Suprapubic skin (tissue), 4 donors: ENCODE results near the gene ZC3HAV1. TPM values are rescaled to one million over a fixed set of nuclear protein-coding genes. Genes with fewer than 3 reads are reported as not detected.

Source experiments
- DNase-seq, 2 donors: peaks; one replicate each; pipeline ENCODE4 v3.0.0-alpha.2; 2019; ENCODE audit warnings: low spot score in 2 of 2
- H3K27ac ChIP-seq: fragments of 200-600 bp; sonication (generic); one replicate; pipeline ENCODE4 v1.5.1; 2019
- H3K27me3 ChIP-seq: fragments of 200-600 bp; sonication (generic); one replicate; pipeline ENCODE4 v1.5.1; 2019
- H3K36me3 ChIP-seq: fragments of 200-600 bp; sonication (generic); one replicate; pipeline ENCODE4 v1.5.1; 2019
- H3K4me1 ChIP-seq: fragments of 200-600 bp; sonication (generic); one replicate; pipeline ENCODE4 v1.5.1; 2019
- H3K4me3 ChIP-seq: fragments of 200-600 bp; sonication (generic); one replicate; pipeline ENCODE4 v1.5.1; 2019; ENCODE audit warnings: mild to moderate bottlenecking
- H3K9me3 ChIP-seq: fragments of 200-600 bp; sonication (generic); one replicate; pipeline ENCODE4 v1.5.1; 2019
- EP300 ChIP-seq: sonication (generic); formaldehyde crosslinking; IDR thresholded peaks from one replicate; pipeline ENCODE4 v1.6.1; 2017; ENCODE audit warnings: antibody characterized with exemption
- POLR2A ChIP-seq, 2 donors: fragments of 450-650 bp; IDR thresholded peaks; one replicate each; pipeline ENCODE4 v1.6.1; 2017; ENCODE audit warnings: antibody characterized with exemption in 2 of 2, mild to moderate bottlenecking in 2 of 2, moderate library complexity in 2 of 2
- POLR2AphosphoS5 ChIP-seq, 3 donors: sonication (generic); formaldehyde crosslinking; IDR thresholded peaks; one replicate each; pipeline ENCODE4 v1.6.1; 2017; ENCODE audit warnings: antibody characterized with exemption in 3 of 3
- WGBS: methylation state at CpG from one replicate; pipeline ENCODE4 v1.1.5; 2018; 5-methylcytosine and 5-hydroxymethylcytosine counted together
- total RNA-seq, 4 donors: library from RNA; depleted of rRNA; stranded (reverse); fragments of >200 nt; gene quantifications; one replicate each; pipeline ENCODE4 v1.1.0, GENCODE V29; 2016
- TF ChIP-seq, protein P1 (sequence below), 2 donors: fragments of 200-600 bp in 1 of 2; fragments of 450-650 bp in 1 of 2; sonication (generic) in 1 of 2; IDR thresholded peaks; one replicate each; pipeline ENCODE4 v1.5.1; 2016 to 2019; ENCODE audit warnings: antibody characterized with exemption in 2 of 2, mild to moderate bottlenecking in 1 of 2, moderate library complexity in 1 of 2

The ZC3HAV1 gene
- total RNA-seq, 4 donors from 2014 or later: 27.0 to 34.4 (median 29.8) TPM

DNA sequence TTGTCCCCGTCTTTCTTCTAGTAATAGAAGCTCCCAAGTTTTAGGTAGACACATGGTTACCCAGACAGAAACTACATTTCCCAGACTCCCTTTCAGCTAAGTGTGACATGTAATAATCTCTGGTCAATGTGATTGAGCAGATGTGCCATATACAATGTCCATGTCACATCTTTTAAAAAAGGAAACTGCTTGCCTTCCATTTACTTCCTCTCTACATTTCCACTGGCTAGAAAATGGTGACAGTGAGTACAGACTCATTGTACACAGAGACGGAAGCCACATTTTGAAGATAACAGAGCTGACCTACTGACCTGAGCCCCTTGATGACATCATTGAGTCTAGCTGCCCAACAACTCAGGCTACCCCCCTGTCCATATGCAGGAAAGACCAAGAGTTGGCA is 21.3 kb downstream of the ZC3HAV1 start:
- WGBS: 90% methylated on average over 2 of the region's 2 CpGs
- no peak overlapping the region for H3K4me3 ChIP-seq
- no peaks in the 10 kb centered on the region for H3K27me3 ChIP-seq
- H3K4me1 ChIP-seq: peaks cover 6% of the 10 kb centered on the region
- H3K27ac ChIP-seq: no peak overlapping the region
- no peak for DNase-seq
- TF ChIP-seq POLR2A (IDR thresholded peaks at IDR 0.05): no peak
- no peak for TF ChIP-seq EP300
- TF ChIP-seq, protein P1, sequence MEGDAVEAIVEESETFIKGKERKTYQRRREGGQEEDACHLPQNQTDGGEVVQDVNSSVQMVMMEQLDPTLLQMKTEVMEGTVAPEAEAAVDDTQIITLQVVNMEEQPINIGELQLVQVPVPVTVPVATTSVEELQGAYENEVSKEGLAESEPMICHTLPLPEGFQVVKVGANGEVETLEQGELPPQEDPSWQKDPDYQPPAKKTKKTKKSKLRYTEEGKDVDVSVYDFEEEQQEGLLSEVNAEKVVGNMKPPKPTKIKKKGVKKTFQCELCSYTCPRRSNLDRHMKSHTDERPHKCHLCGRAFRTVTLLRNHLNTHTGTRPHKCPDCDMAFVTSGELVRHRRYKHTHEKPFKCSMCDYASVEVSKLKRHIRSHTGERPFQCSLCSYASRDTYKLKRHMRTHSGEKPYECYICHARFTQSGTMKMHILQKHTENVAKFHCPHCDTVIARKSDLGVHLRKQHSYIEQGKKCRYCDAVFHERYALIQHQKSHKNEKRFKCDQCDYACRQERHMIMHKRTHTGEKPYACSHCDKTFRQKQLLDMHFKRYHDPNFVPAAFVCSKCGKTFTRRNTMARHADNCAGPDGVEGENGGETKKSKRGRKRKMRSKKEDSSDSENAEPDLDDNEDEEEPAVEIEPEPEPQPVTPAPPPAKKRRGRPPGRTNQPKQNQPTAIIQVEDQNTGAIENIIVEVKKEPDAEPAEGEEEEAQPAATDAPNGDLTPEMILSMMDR (IDR thresholded peaks at IDR 0.05): no peak
- TF ChIP-seq POLR2AphosphoS5 (IDR thresholded peaks at IDR 0.05): no peak
- peaks cover 63% of the 10 kb centered on the region for H3K36me3 ChIP-seq
- no peaks in the 10 kb centered on the region for H3K9me3 ChIP-seq

DNA sequence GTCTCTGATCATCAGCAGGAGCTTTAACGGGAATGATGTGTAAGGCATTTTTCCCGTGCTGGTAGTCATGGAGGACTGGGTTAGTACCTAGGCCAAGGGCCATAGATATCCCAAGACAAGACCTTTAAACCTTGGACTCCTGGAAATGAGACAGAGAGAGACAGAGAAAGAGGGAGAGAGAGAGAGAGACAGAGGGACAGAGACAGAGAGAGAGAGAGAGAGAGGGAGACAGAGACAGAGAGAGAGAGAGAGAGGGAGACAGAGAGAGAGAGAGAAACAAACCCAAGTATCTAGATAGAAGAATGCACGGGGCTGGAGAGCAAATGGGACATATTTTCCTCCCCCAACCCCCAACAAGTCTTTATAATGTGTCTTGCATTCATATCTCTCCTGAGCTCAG is 22.3 kb downstream of the ZC3HAV1 start:
- no peak for DNase-seq
- H3K36me3 ChIP-seq: peaks cover 74% of the 10 kb centered on the region
- no peak overlapping the region for H3K4me3 ChIP-seq
- TF ChIP-seq POLR2AphosphoS5 (IDR thresholded peaks at IDR 0.05) (no peak), EP300 (no peak), POLR2A (IDR thresholded peaks at IDR 0.05) (no peak)
- TF ChIP-seq, protein P1 (IDR thresholded peaks at IDR 0.05): no peak
- H3K27ac ChIP-seq: no peak overlapping the region
- WGBS: 83% methylated on average over 3 of the region's 3 CpGs
- H3K27me3 ChIP-seq: no peaks in the 10 kb centered on the region
- peaks cover 3% of the 10 kb centered on the region for H3K4me1 ChIP-seq
- H3K9me3 ChIP-seq: no peaks in the 10 kb centered on the region

DNA sequence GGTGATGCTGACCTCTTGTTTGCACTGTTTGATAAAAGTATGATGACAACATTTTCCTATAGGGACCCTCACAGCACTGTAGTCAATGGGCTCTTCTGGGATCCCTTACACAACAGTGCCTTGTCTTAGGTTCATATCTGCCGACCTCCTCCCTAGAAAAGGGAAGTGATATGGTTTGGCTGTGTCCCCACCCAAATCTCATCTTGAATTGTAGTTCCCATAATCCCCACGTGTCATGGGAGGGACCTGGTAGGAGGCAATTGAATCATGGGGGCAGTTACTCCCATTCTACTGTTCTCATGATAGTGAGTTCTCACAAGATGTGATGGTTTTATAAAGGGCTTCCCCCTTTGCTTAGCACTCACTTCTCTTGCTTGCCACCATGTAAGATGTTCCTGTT is 23.1 kb downstream of the ZC3HAV1 start:
- 78% methylated on average over 2 of the region's 2 CpGs for WGBS

DNA sequence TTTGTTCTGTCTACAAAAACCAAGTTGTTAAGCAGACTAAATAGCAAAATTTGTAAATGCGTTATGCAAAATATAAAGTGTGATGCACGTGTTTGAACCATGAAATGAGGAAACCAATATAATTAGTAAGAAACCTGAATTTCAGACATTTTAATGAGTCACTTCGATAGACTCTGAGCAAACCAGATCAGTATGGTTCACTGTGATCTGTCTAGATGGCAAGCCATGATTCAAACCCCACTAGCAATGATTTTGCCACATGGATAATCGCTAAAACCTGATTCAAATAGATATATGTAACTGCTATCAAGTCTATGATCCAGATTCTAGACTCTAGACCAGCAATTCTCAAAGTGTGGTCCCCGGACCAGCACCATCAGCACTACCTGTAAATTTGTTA is 24.8 kb downstream of the ZC3HAV1 start:
- WGBS: 92% methylated on average over 5 of the region's 5 CpGs
- H3K4me3 ChIP-seq: no peak overlapping the region
- DNase-seq: no peak
- no peak overlapping the region for H3K27ac ChIP-seq
- H3K9me3 ChIP-seq: no peaks in the 10 kb centered on the region
- TF ChIP-seq, protein P1 (IDR thresholded peaks at IDR 0.05): no peak
- TF ChIP-seq EP300 (no peak), POLR2A (IDR thresholded peaks at IDR 0.05) (no peak), POLR2AphosphoS5 (IDR thresholded peaks at IDR 0.05) (no peak)
- no peaks in the 10 kb centered on the region for H3K4me1 ChIP-seq
- peaks cover 94% of the 10 kb centered on the region for H3K36me3 ChIP-seq
- H3K27me3 ChIP-seq: no peaks in the 10 kb centered on the region

More for the DNA sequence above, 23.1 kb downstream of the ZC3HAV1 start:
- H3K4me1 ChIP-seq: peaks cover 3% of the 10 kb centered on the region
- H3K4me3 ChIP-seq: no peak overlapping the region
- no peaks in the 10 kb centered on the region for H3K9me3 ChIP-seq
- peaks cover 78% of the 10 kb centered on the region for H3K36me3 ChIP-seq
- TF ChIP-seq EP300: no peak
- no peaks in the 10 kb centered on the region for H3K27me3 ChIP-seq
- DNase-seq: no peak
- no peak overlapping the region for H3K27ac ChIP-seq

- H3K4me3 ChIP-seq: no peak overlapping the region
- H3K4me1 ChIP-seq: no peaks in the 10 kb centered on the region
- H3K27ac ChIP-seq: no peak overlapping the region
- no peak for DNase-seq
- H3K9me3 ChIP-seq: no peaks in the 10 kb centered on the region
- TF ChIP-seq, protein P1 (IDR thresholded peaks at IDR 0.05): no peak
- TF ChIP-seq POLR2AphosphoS5 (IDR thresholded peaks at IDR 0.05): no peak
- TF ChIP-seq POLR2A (IDR thresholded peaks at IDR 0.05): no peak
- TF ChIP-seq EP300: no peak
- no peaks in the 10 kb centered on the region for H3K27me3 ChIP-seq
- H3K36me3 ChIP-seq: peaks cover 96% of the 10 kb centered on the region
Measured at GRCh38 chr7:139081584-139081983, 27.9 kb downstream of the ZC3HAV1 start.

DNA sequence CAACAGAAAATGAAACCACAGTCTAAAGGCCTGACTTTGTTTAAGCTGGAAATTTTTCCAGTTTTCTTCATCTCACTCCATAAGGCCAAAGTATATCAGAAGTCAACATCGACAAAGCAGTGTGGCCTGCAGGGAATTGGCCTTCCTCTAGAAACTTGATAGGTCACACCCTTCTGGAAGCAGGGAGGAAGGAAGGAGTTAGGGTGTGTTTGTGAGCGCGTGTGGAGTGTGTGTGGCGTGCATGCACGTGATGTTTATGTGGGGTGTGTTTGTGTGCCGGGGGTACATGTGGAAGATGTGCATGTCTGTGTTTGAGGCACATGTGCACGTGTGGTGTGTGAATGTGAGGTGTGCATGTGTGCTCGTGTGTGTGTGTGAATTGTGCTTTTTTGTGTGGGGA is 28.6 kb downstream of the ZC3HAV1 start:
- no peak overlapping the region for H3K4me3 ChIP-seq
- H3K36me3 ChIP-seq: peaks cover 96% of the 10 kb centered on the region
- TF ChIP-seq POLR2A (IDR thresholded peaks at IDR 0.05) (no peak), POLR2AphosphoS5 (IDR thresholded peaks at IDR 0.05) (no peak), EP300 (no peak)
- TF ChIP-seq, protein P1 (IDR thresholded peaks at IDR 0.05): no peak
- H3K27me3 ChIP-seq: no peaks in the 10 kb centered on the region
- H3K27ac ChIP-seq: no peak overlapping the region
- no peaks in the 10 kb centered on the region for H3K9me3 ChIP-seq
- H3K4me1 ChIP-seq: no peaks in the 10 kb centered on the region
- 44% methylated on average over 8 of the region's 8 CpGs for WGBS
- DNase-seq: no peak
